ENCODE measurements around the gene CALCOCO1. TPM values are rescaled to one million over a fixed set of nuclear protein-coding genes. Genes with fewer than 3 reads are reported as not detected.

Gene CALCOCO1
- total and polyA plus RNA-seq, 2 of the 13 experiments (the other 11 are each of a cell fraction or from before 2014, with no cell fraction given): 7.7 to 47.7 TPM

GRCh38 chr12:53751336-53752191 lies 24.3 kb upstream of the CALCOCO1 start, which contains the start of gene CISTR (continued):
- TF ChIP-seq, protein P1, sequence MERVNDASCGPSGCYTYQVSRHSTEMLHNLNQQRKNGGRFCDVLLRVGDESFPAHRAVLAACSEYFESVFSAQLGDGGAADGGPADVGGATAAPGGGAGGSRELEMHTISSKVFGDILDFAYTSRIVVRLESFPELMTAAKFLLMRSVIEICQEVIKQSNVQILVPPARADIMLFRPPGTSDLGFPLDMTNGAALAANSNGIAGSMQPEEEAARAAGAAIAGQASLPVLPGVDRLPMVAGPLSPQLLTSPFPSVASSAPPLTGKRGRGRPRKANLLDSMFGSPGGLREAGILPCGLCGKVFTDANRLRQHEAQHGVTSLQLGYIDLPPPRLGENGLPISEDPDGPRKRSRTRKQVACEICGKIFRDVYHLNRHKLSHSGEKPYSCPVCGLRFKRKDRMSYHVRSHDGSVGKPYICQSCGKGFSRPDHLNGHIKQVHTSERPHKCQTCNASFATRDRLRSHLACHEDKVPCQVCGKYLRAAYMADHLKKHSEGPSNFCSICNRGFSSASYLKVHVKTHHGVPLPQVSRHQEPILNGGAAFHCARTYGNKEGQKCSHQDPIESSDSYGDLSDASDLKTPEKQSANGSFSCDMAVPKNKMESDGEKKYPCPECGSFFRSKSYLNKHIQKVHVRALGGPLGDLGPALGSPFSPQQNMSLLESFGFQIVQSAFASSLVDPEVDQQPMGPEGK (CRISPR knock-in tag; IDR thresholded peaks at IDR 0.05): 0 out of 2 replicates have a peak, but pooled peaks have one; percentile 15
- TF ChIP-seq, protein P2, sequence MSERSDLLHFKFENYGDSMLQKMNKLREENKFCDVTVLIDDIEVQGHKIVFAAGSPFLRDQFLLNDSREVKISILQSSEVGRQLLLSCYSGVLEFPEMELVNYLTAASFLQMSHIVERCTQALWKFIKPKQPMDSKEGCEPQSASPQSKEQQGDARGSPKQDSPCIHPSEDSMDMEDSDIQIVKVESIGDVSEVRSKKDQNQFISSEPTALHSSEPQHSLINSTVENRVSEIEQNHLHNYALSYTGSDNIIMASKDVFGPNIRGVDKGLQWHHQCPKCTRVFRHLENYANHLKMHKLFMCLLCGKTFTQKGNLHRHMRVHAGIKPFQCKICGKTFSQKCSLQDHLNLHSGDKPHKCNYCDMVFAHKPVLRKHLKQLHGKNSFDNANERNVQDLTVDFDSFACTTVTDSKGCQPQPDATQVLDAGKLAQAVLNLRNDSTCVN (CRISPR knock-in tag; IDR thresholded peaks at IDR 0.05; ENCODE audit: borderline replicate concordance): no peak
- TF ChIP-seq, protein P3, sequence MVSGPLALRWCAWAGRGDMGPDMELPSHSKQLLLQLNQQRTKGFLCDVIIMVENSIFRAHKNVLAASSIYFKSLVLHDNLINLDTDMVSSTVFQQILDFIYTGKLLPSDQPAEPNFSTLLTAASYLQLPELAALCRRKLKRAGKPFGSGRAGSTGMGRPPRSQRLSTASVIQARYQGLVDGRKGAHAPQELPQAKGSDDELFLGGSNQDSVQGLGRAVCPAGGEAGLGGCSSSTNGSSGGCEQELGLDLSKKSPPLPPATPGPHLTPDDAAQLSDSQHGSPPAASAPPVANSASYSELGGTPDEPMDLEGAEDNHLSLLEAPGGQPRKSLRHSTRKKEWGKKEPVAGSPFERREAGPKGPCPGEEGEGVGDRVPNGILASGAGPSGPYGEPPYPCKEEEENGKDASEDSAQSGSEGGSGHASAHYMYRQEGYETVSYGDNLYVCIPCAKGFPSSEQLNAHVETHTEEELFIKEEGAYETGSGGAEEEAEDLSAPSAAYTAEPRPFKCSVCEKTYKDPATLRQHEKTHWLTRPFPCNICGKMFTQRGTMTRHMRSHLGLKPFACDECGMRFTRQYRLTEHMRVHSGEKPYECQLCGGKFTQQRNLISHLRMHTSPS (CRISPR knock-in tag; IDR thresholded peaks at IDR 0.05; ENCODE audit: low read depth): peak; percentile 45; the same call in 1 of the 2 replicates
- 0 out of 2 replicates have a peak, but pooled peaks have one; percentile 23 for TF ChIP-seq NRL (CRISPR knock-in tag; IDR thresholded peaks at IDR 0.05; ENCODE audit: borderline replicate concordance)
- TF ChIP-seq EED (CRISPR knock-in tag; IDR thresholded peaks at IDR 0.05): peak; percentile 58; the same call in 1 of the 2 replicates
- 0 out of 2 replicates have a peak, but pooled peaks have one; percentile 17 for TF ChIP-seq MAX (IDR thresholded peaks at IDR 0.05)
- peak; percentile 83; the same call in 1 of the 2 replicates for TF ChIP-seq EZH2 (conservative IDR thresholded peaks at IDR 0.05; ENCODE audit: low read depth, low read length)
- TF ChIP-seq TFDP1 (CRISPR knock-in tag; IDR thresholded peaks at IDR 0.05; ENCODE audit: borderline replicate concordance): 0 out of 2 replicates have a peak, but pooled peaks have one; percentile 25
- 0 out of 2 replicates have a peak, but pooled peaks have one; percentile 40 for TF ChIP-seq ZNF746 (CRISPR knock-in tag; IDR thresholded peaks at IDR 0.05)
- no peak for TF ChIP-seq GLI4 (CRISPR knock-in tag; IDR thresholded peaks at IDR 0.05; ENCODE audit: borderline replicate concordance)

Measured in HepG2 (cell line).